IMR-90 (cell line): ENCODE results near the gene BAZ2B. TPM values are rescaled to one million over a fixed set of nuclear protein-coding genes. Genes with fewer than 3 reads are reported as not detected.

Experiments
- ATAC-seq: fragments of 200-7000 bp; cut with Tn5 transposase; 2 replicates; pipeline ENCODE4 v1.9.1; 2020; ENCODE audit warnings: low read depth, mild to moderate bottlenecking, moderate library complexity
- BruUV-seq: library from RNA; stranded (reverse); fragments of 400-500 nt; replicated peaks from 2 replicates; lab custom pipeline; 2021; lab: Mats Ljungman, UMichigan
- CTCF ChIA-PET: fragments of 300-600 bp; formaldehyde crosslinking; extraction: SDS; loops from one replicate; lab custom pipeline; 2021; ENCODE audit warnings: antibody characterized with exemption; lab: Yijun Ruan, JAX
- POLR2A ChIA-PET: fragments of 300-600 bp; sonication (Branson Sonifier 250); formaldehyde crosslinking; loops from one replicate; lab custom pipeline; 2022; ENCODE audit warnings: antibody characterized with exemption; ENCODE audit not compliant: unreplicated experiment; lab: Charles Lee
- DNase-seq: peaks from one replicate; pipeline ENCODE4 v3.0.0; 2013
- H2AFZ ChIP-seq: replicated peaks from 2 replicates; pipeline ENCODE3; 2013; ENCODE audit warnings: low read length, mild to moderate bottlenecking; ENCODE audit not compliant: poor library complexity
- H2AK5ac ChIP-seq: 2 replicates; pipeline ENCODE4 v1.6.1; 2013; ENCODE audit warnings: low read depth, low read length, inconsistent platforms
- H2AK9ac ChIP-seq: replicated peaks from 2 replicates; pipeline ENCODE3; 2013; ENCODE audit warnings: mild to moderate bottlenecking, low read depth, low read length, moderate library complexity; ENCODE audit not compliant: poor library complexity
- H2BK120ac ChIP-seq: 2 replicates; pipeline ENCODE4 v1.6.1; 2013; ENCODE audit warnings: low read depth, low read length, inconsistent platforms
- H2BK15ac ChIP-seq: 3 replicates; pipeline ENCODE4 v1.6.1; 2013; ENCODE audit warnings: low read depth, low read length, inconsistent platforms
- H2BK20ac ChIP-seq: 2 replicates; pipeline ENCODE4 v1.6.1; 2013; ENCODE audit warnings: low read depth, mild to moderate bottlenecking, inconsistent platforms, low read length, moderate library complexity
- H2BK5ac ChIP-seq: 2 replicates; pipeline ENCODE4 v1.6.1; 2013; ENCODE audit warnings: mild to moderate bottlenecking, low read depth, low read length, inconsistent platforms; ENCODE audit not compliant: poor library complexity, severe bottlenecking
- H3K14ac ChIP-seq: replicated peaks from 2 replicates; pipeline ENCODE4 v1.6.1; 2013; ENCODE audit warnings: low read depth, low read length, inconsistent platforms
- H3K18ac ChIP-seq: 2 replicates; pipeline ENCODE4 v1.6.1; 2013; ENCODE audit warnings: low read depth, low read length, control low read depth
- H3K23ac ChIP-seq: 2 replicates; pipeline ENCODE4 v1.6.1; 2013; ENCODE audit warnings: low read depth, low read length, inconsistent platforms
- H3K27ac ChIP-seq: 2 replicates; pipeline ENCODE4 v1.5.1; 2013; ENCODE audit warnings: mild to moderate bottlenecking, control low read depth, low read length; ENCODE audit not compliant: insufficient read depth
- H3K27me3 ChIP-seq: 2 replicates; pipeline ENCODE4 v1.6.1; 2013; ENCODE audit warnings: low read length; ENCODE audit not compliant: control insufficient read depth, insufficient read depth
- H3K36me3 ChIP-seq: 2 replicates; pipeline ENCODE4 v1.6.1; 2013; ENCODE audit warnings: low read length, mixed read lengths; ENCODE audit not compliant: control insufficient read depth, insufficient read depth
- H3K4ac ChIP-seq: 2 replicates; pipeline ENCODE4 v1.6.1; 2013; ENCODE audit warnings: low read depth, low read length, inconsistent platforms
- H3K4me1 ChIP-seq: 2 replicates; pipeline ENCODE4 v1.6.1; 2013; ENCODE audit warnings: low read length, mixed read lengths; ENCODE audit not compliant: control insufficient read depth, insufficient read depth
- H3K4me2 ChIP-seq: 2 replicates; pipeline ENCODE4 v1.6.1; 2013; ENCODE audit warnings: low read depth, mild to moderate bottlenecking, control low read depth, low read length, moderate library complexity
- H3K4me3 ChIP-seq: 2 replicates; pipeline ENCODE4 v1.5.1; 2013; ENCODE audit warnings: low read depth, mild to moderate bottlenecking, control low read depth, low read length, moderate library complexity; ENCODE audit not compliant: insufficient read depth
- H3K56ac ChIP-seq: 2 replicates; pipeline ENCODE4 v1.6.1; 2013; ENCODE audit warnings: low read length, inconsistent platforms; ENCODE audit not compliant: insufficient read depth; ENCODE audit errors: extremely low read depth
- H3K79me1 ChIP-seq, 2 experiments: 2 replicates each; pipeline ENCODE4 v1.6.1; 2013; ENCODE audit warnings: low read length in 2 of 2, inconsistent platforms in 1 of 2, low read depth in 1 of 2
- H3K9ac ChIP-seq: 2 replicates; pipeline ENCODE4 v1.6.1; 2013; ENCODE audit warnings: low read depth, low read length, control low read depth
- H3K9me1 ChIP-seq: 2 replicates; pipeline ENCODE4 v1.6.1; 2013; ENCODE audit warnings: low read length, inconsistent platforms; ENCODE audit not compliant: insufficient read depth
- H3K9me3 ChIP-seq: 2 replicates; pipeline ENCODE4 v1.6.1; 2013; ENCODE audit warnings: low read length; ENCODE audit not compliant: control insufficient read depth, insufficient read depth
- H4K20me1 ChIP-seq: 2 replicates; pipeline ENCODE4 v1.6.1; 2013; ENCODE audit warnings: low read length, inconsistent platforms; ENCODE audit not compliant: insufficient read depth
- H4K5ac ChIP-seq: 2 replicates; pipeline ENCODE4 v1.6.1; 2013; ENCODE audit warnings: mild to moderate bottlenecking, low read depth, low read length, control low read depth
- H4K8ac ChIP-seq, 2 experiments: 2 replicates each; pipeline ENCODE4 v1.6.1; 2013; ENCODE audit warnings: low read depth in 2 of 2, low read length in 2 of 2, control low read depth in 1 of 2, inconsistent platforms in 1 of 2
- H4K91ac ChIP-seq: 2 replicates; pipeline ENCODE4 v1.6.1; 2013; ENCODE audit warnings: low read depth, low read length, inconsistent platforms; ENCODE audit not compliant: insufficient read depth
- BHLHE40 ChIP-seq: fragments of 150-350 bp; IDR thresholded peaks from 2 replicates; pipeline ENCODE4 v1.6.1; 2016; ENCODE audit warnings: mild to moderate bottlenecking, low read depth, low read length
- CEBPB ChIP-seq: IDR thresholded peaks from 2 replicates; pipeline ENCODE4 v1.6.1; 2012; ENCODE audit warnings: low read depth, low read length, improper control_type of control experiment
- FOS ChIP-seq: fragments of 150-350 bp; IDR thresholded peaks from 2 replicates; pipeline ENCODE4 v1.6.1; 2016; ENCODE audit warnings: low read depth, low read length
- MAZ ChIP-seq: IDR thresholded peaks from 2 replicates; pipeline ENCODE4 v1.6.1; 2012; ENCODE audit warnings: low read depth, mild to moderate bottlenecking, low read length, improper control_type of control experiment, moderate library complexity, borderline replicate concordance
- MXI1 ChIP-seq: IDR thresholded peaks from 2 replicates; pipeline ENCODE4 v1.6.1; 2012; ENCODE audit warnings: low read depth, mild to moderate bottlenecking, low read length, moderate library complexity, borderline replicate concordance
- RCOR1 ChIP-seq: IDR thresholded peaks from 2 replicates; pipeline ENCODE4 v1.6.1; 2012; ENCODE audit warnings: mild to moderate bottlenecking, low read length, improper control_type of control experiment; ENCODE audit not compliant: insufficient replicate concordance
- RFX5 ChIP-seq: IDR thresholded peaks from 2 replicates; pipeline ENCODE4 v1.8.0; 2012; ENCODE audit warnings: low read depth, mild to moderate bottlenecking, low read length, moderate library complexity
- SMC3 ChIP-seq: fragments of 150-350 bp; IDR thresholded peaks from 2 replicates; pipeline ENCODE4 v1.6.1; 2016; ENCODE audit warnings: low read depth, mild to moderate bottlenecking, antibody characterized with exemption, low read length, moderate library complexity
- WGBS, 2 experiments: methylation state at CpG; one replicate each; pipeline versions ENCODE4 v1.1.5 to v1.1.7; 2013; ENCODE audit warnings: missing lambda C conversion rate in 2 of 2; ENCODE audit not compliant: insufficient read length in 1 of 2; ENCODE audit errors: extremely low coverage in 2 of 2; 5-methylcytosine and 5-hydroxymethylcytosine counted together
- dilution Hi-C: fragments of 300-500 bp; cut with HindIII; formaldehyde crosslinking; loops from one replicate; pipeline ENCODE4 v1.14.3; 2018; ENCODE audit warnings: low sequenced_read_pairs; ENCODE audit not compliant: unreplicated experiment
- in situ Hi-C: fragments of 300-500 bp; cut with MboI; formaldehyde crosslinking; loops from 3 replicates; pipeline ENCODE4 v1.14.3; 2019; ENCODE audit warnings: low sequenced_read_pairs, inconsistent platforms, mixed read lengths
- intact Hi-C: fragments of 100-400 bp; cut with micrococcal nuclease; formaldehyde crosslinking; loops from 2 replicates; pipeline ENCODE4 v1.10.0; 2022
- polyA plus RNA-seq, 3 experiments: library from polyadenylated mRNA; depleted of rRNA; stranded (reverse); fragments of >200 nt; gene quantifications; 2 replicates each; pipeline ENCODE4 v1.2.3, GENCODE V29; 2012; ENCODE audit warnings: low replicate concordance in 1 of 3
- total RNA-seq: library from RNA; depleted of rRNA; stranded (reverse); fragments of >200 nt; gene quantifications from 2 replicates; pipeline ENCODE4 v1.2.3, GENCODE V29; 2012
- TF ChIP-seq, protein P1 (sequence below): conservative IDR thresholded peaks from 2 replicates; pipeline ENCODE4 v1.5.1; 2012; ENCODE audit warnings: mild to moderate bottlenecking, low read depth, low read length, improper control_type of control experiment
- TF ChIP-seq, protein P2 (sequence below): fragments of 150-350 bp; IDR thresholded peaks from 2 replicates; pipeline ENCODE4 v1.6.1; 2017; ENCODE audit warnings: mild to moderate bottlenecking, antibody characterized with exemption, low read length, low read depth
- TF ChIP-seq, protein P3 (sequence below): fragments of 150-350 bp; IDR thresholded peaks from 2 replicates; pipeline ENCODE4 v1.6.1; 2016; ENCODE audit warnings: low read depth, mild to moderate bottlenecking, low read length, moderate library complexity, borderline replicate concordance

BAZ2B gene
- total and polyA plus RNA-seq, 2 of the 4 experiments (the other 2 are of a cell fraction), result 8.9 to 42.1 TPM

DNA sequence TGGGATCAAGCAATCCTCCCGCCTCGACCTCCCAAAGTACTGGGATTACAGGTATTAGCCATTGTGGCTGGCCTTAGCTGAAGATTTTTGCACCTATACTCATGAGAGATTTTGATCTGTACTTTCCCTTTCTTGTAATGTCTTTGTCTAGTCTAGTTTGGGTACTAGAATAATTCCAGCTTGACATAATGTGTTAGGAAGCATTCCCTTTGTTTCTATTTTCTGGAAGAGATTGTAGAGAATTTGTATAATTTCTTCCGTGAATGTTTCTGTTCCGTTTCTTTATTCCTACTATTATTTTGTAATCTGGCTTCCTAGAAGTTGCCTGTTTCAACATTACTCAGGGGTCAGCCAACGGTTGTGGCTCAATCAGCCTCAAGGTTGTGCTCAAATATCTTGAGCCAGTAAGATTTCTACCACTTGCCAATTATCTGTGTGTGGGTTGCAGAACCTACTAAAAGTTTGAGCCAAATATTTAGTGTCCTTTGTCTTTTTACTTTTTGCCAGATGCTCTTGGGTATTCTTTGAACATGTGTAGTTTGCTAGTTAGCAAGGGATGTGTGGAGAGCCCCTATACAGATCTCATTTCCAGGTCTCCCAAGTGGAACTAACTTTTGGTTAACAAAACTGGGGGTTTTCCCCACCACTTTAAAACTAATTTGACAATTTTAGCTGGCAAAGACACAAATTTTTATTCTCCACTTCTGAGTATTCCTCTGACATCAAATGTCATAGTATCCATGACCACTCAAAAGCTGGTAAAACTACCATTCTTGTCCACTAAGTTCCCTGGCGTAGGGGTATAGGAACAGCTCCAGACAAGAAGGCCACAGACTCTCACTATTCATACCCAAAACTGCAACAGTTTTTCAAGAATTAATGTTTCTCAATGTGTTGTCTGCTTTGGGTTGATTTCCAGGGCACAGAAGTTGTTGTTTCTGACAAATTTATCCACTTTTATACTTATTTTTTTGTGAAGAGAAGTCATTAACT, 42.8 kb upstream of the BAZ2B start (continued):
- no peak for TF ChIP-seq BHLHE40

DNA sequence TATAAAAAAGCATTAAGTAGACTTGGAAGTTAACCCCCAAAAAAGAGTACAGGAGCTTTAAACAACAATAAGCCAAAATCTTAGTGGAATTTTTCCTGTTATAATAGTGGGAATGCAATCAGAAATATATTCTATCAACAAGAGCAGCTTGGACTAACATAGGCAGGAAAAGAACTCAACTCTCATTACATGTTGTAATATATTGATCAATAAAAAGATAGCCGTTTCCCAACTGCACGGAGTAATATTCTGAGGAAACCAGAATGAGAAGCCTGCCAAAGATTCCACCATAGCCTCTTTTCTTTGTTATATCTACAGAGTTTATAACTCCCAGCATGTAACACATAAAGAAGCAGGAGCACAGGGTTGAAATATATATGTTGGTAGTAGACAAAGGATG, 37.6 kb upstream of the BAZ2B start:
- no peak overlapping the region for H2BK15ac ChIP-seq
- H3K27ac ChIP-seq, result no peak overlapping the region
- in situ Hi-C loops (no loop called here), intact Hi-C loops (no loop called here), dilution Hi-C loops (no loop called here)
- no peak overlapping the region for H3K9ac ChIP-seq
- H3K27me3 ChIP-seq, result no peaks in the 10 kb centered on the region
- no peak overlapping the region for H3K56ac ChIP-seq
- H2AK9ac ChIP-seq, result no peak overlapping the region
- no peaks in the 10 kb centered on the region for H4K20me1 ChIP-seq
- H2BK5ac ChIP-seq, result no peak overlapping the region
- CTCF ChIA-PET, result no interaction called here
- H2BK120ac ChIP-seq, result no peak overlapping the region
- no TSS peak for BruUV-seq
- no peak overlapping the region for H3K14ac ChIP-seq
- H3K23ac ChIP-seq, result no peak overlapping the region
- POLR2A ChIA-PET, result no interaction called here
- H2AK5ac ChIP-seq, result no peak overlapping the region
- no peaks in the 10 kb centered on the region for H3K9me3 ChIP-seq
- H4K91ac ChIP-seq, result no peak overlapping the region
- no peaks in the 10 kb centered on the region for H3K36me3 ChIP-seq
- no peak overlapping the region for H3K18ac ChIP-seq
- H3K4me1 ChIP-seq, result no peaks in the 10 kb centered on the region
- H3K9me1 ChIP-seq, result no peaks in the 10 kb centered on the region
- H3K4me2 ChIP-seq, result no peak overlapping the region
- H4K8ac ChIP-seq, result no peak overlapping the region
- H3K4ac ChIP-seq, result no peak overlapping the region
- H2BK20ac ChIP-seq, result no peak overlapping the region
- no peak overlapping the region for H3K4me3 ChIP-seq
- H2AFZ ChIP-seq, result no peak overlapping the region
- H3K79me1 ChIP-seq, result no peaks in the 10 kb centered on the region
- WGBS, 2 experiments, result no CpG with 5 or more reads among the region's 2 CpGs
- no peak for ATAC-seq
- DNase-seq, result no peak
- no peak overlapping the region for H4K5ac ChIP-seq
- TF ChIP-seq MAZ (no peak), FOS (no peak), RCOR1 (no peak), SMC3 (no peak), RFX5 (no peak), BHLHE40 (no peak), MXI1 (no peak), CEBPB (no peak)
- TF ChIP-seq, protein P1, sequence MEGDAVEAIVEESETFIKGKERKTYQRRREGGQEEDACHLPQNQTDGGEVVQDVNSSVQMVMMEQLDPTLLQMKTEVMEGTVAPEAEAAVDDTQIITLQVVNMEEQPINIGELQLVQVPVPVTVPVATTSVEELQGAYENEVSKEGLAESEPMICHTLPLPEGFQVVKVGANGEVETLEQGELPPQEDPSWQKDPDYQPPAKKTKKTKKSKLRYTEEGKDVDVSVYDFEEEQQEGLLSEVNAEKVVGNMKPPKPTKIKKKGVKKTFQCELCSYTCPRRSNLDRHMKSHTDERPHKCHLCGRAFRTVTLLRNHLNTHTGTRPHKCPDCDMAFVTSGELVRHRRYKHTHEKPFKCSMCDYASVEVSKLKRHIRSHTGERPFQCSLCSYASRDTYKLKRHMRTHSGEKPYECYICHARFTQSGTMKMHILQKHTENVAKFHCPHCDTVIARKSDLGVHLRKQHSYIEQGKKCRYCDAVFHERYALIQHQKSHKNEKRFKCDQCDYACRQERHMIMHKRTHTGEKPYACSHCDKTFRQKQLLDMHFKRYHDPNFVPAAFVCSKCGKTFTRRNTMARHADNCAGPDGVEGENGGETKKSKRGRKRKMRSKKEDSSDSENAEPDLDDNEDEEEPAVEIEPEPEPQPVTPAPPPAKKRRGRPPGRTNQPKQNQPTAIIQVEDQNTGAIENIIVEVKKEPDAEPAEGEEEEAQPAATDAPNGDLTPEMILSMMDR, result no peak
- TF ChIP-seq, protein P2, sequence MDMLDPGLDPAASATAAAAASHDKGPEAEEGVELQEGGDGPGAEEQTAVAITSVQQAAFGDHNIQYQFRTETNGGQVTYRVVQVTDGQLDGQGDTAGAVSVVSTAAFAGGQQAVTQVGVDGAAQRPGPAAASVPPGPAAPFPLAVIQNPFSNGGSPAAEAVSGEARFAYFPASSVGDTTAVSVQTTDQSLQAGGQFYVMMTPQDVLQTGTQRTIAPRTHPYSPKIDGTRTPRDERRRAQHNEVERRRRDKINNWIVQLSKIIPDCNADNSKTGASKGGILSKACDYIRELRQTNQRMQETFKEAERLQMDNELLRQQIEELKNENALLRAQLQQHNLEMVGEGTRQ, result no peak
- TF ChIP-seq, protein P3, sequence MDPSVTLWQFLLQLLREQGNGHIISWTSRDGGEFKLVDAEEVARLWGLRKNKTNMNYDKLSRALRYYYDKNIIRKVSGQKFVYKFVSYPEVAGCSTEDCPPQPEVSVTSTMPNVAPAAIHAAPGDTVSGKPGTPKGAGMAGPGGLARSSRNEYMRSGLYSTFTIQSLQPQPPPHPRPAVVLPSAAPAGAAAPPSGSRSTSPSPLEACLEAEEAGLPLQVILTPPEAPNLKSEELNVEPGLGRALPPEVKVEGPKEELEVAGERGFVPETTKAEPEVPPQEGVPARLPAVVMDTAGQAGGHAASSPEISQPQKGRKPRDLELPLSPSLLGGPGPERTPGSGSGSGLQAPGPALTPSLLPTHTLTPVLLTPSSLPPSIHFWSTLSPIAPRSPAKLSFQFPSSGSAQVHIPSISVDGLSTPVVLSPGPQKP, result no peak
